SK-N-SH treated with all-trans-retinoic acid at 6 μM for 48 hours (cell line): ENCODE measurements around the gene ERG.

Experiments used
- ATAC-seq: fragments of 200-7000 bp; cut with Tn5 transposase; 3 replicates; pipeline ENCODE4 v1.9.1; 2020; ENCODE audit warnings: mild to moderate bottlenecking, moderate library complexity
- ARNTL ChIP-seq: fragments of 450-650 bp; formaldehyde crosslinking; IDR thresholded peaks from 2 replicates; pipeline ENCODE4 v1.5.0; 2020; ENCODE audit warnings: low read depth, mild to moderate bottlenecking, moderate library complexity, borderline replicate concordance
- BACH2 ChIP-seq: fragments of 250-450 bp; sonication (Bioruptor Pico); IDR thresholded peaks from 2 replicates; pipeline ENCODE4 v1.9.0; 2021; ENCODE audit warnings: mild to moderate bottlenecking, borderline replicate concordance
- CSDC2 ChIP-seq: fragments of 250-450 bp; sonication (Bioruptor Pico); IDR thresholded peaks from 2 replicates; pipeline ENCODE4 v1.5.0; 2020; ENCODE audit warnings: mild to moderate bottlenecking, moderate library complexity
- CSRNP3 ChIP-seq: fragments of 250-450 bp; sonication (Bioruptor Pico); IDR thresholded peaks from 2 replicates; pipeline ENCODE4 v1.5.1; 2021; ENCODE audit warnings: mild to moderate bottlenecking, moderate library complexity
- ESRRG ChIP-seq: fragments of 250-450 bp; sonication (Bioruptor Pico); IDR thresholded peaks from 2 replicates; pipeline ENCODE4 v1.6.1; 2021; ENCODE audit warnings: mild to moderate bottlenecking
- GLIS3 ChIP-seq: fragments of 250-450 bp; sonication (Bioruptor Pico); IDR thresholded peaks from 2 replicates; pipeline ENCODE4 v1.5.0; 2020; ENCODE audit warnings: mild to moderate bottlenecking, moderate library complexity
- ISL1 ChIP-seq: fragments of 250-450 bp; sonication (Bioruptor Pico); IDR thresholded peaks from 2 replicates; pipeline ENCODE4 v2.1.2; 2022; ENCODE audit warnings: mild to moderate bottlenecking, moderate library complexity
- OSR1 ChIP-seq: fragments of 250-450 bp; sonication (Bioruptor Pico); IDR thresholded peaks from 2 replicates; pipeline ENCODE4 v1.8.0; 2022; ENCODE audit warnings: moderate library complexity, mild to moderate bottlenecking, inconsistent platforms
- PATZ1 ChIP-seq: fragments of 250-450 bp; sonication (Bioruptor Pico); IDR thresholded peaks from 2 replicates; pipeline ENCODE4 v1.8.0; 2020; ENCODE audit warnings: mild to moderate bottlenecking, moderate library complexity, borderline replicate concordance
- POU6F1 ChIP-seq: fragments of 250-450 bp; sonication (Bioruptor Pico); IDR thresholded peaks from 2 replicates; pipeline ENCODE4 v1.8.0; 2021; ENCODE audit warnings: low read depth, mild to moderate bottlenecking, moderate library complexity, borderline replicate concordance
- PPARA ChIP-seq: fragments of 250-450 bp; sonication (Bioruptor Pico); IDR thresholded peaks from 2 replicates; pipeline ENCODE4 v1.5.0; 2020; ENCODE audit warnings: mild to moderate bottlenecking, borderline replicate concordance
- RARB ChIP-seq: fragments of 250-450 bp; sonication (Bioruptor Pico); IDR thresholded peaks from 2 replicates; pipeline ENCODE4 v1.8.0; 2021; ENCODE audit warnings: mild to moderate bottlenecking, moderate library complexity
- SNAI2 ChIP-seq: fragments of 250-450 bp; sonication (Bioruptor Pico); IDR thresholded peaks from 2 replicates; pipeline ENCODE4 v1.5.0; 2020; ENCODE audit warnings: mild to moderate bottlenecking, moderate library complexity
- TCF4 ChIP-seq: fragments of 250-450 bp; sonication (Bioruptor Pico); IDR thresholded peaks from 2 replicates; pipeline ENCODE4 v1.8.0; 2021; ENCODE audit warnings: mild to moderate bottlenecking, moderate library complexity, borderline replicate concordance
- TOX ChIP-seq: fragments of 250-450 bp; sonication (Bioruptor Pico); IDR thresholded peaks from 2 replicates; pipeline ENCODE4 v1.8.0; 2021; ENCODE audit warnings: mild to moderate bottlenecking, moderate library complexity, borderline replicate concordance
- ZC3H10 ChIP-seq: fragments of 250-450 bp; sonication (Bioruptor Pico); IDR thresholded peaks from 2 replicates; pipeline ENCODE4 v1.5.1; 2021; ENCODE audit warnings: mild to moderate bottlenecking, moderate library complexity
- ZFP3 ChIP-seq: fragments of 250-450 bp; sonication (Bioruptor Pico); IDR thresholded peaks from 2 replicates; pipeline ENCODE4 v1.5.0; 2020; ENCODE audit warnings: mild to moderate bottlenecking, moderate library complexity
- ZFP30 ChIP-seq: fragments of 450-650 bp; formaldehyde crosslinking; IDR thresholded peaks from 2 replicates; pipeline ENCODE4 v1.5.0; 2022; ENCODE audit warnings: mild to moderate bottlenecking, moderate library complexity
- ZNF565 ChIP-seq: fragments of 450-650 bp; formaldehyde crosslinking; conservative IDR thresholded peaks from 2 replicates; pipeline ENCODE4 v1.5.0; 2020; ENCODE audit warnings: low read depth, mild to moderate bottlenecking, moderate library complexity
- ZNF70 ChIP-seq: fragments of 450-650 bp; formaldehyde crosslinking; IDR thresholded peaks from 2 replicates; pipeline ENCODE4 v1.5.0; 2020; ENCODE audit warnings: mild to moderate bottlenecking, moderate library complexity
- ZNF8 ChIP-seq: fragments of 450-650 bp; formaldehyde crosslinking; IDR thresholded peaks from 2 replicates; pipeline ENCODE4 v1.5.0; 2020; ENCODE audit warnings: mild to moderate bottlenecking, moderate library complexity
- TF ChIP-seq, protein P1 (sequence below): fragments of 250-450 bp; sonication (Bioruptor Pico); IDR thresholded peaks from 2 replicates; pipeline ENCODE4 v1.5.1; 2020; ENCODE audit warnings: low read depth, mild to moderate bottlenecking, moderate library complexity
- TF ChIP-seq, protein P2 (sequence below): fragments of 250-450 bp; sonication (Bioruptor Pico); IDR thresholded peaks from 2 replicates; pipeline ENCODE4 v1.5.0; 2020; ENCODE audit warnings: mild to moderate bottlenecking, moderate library complexity

The ERG gene

GRCh38 chr21:38490411-38491020 is 7.8 kb downstream of the ERG start:
- no peak for ATAC-seq
- no peak for TF ChIP-seq ZNF70
- TF ChIP-seq SNAI2 (CRISPR knock-in tag), result no peak
- no peak for TF ChIP-seq CSRNP3 (CRISPR knock-in tag)
- TF ChIP-seq, protein P1, sequence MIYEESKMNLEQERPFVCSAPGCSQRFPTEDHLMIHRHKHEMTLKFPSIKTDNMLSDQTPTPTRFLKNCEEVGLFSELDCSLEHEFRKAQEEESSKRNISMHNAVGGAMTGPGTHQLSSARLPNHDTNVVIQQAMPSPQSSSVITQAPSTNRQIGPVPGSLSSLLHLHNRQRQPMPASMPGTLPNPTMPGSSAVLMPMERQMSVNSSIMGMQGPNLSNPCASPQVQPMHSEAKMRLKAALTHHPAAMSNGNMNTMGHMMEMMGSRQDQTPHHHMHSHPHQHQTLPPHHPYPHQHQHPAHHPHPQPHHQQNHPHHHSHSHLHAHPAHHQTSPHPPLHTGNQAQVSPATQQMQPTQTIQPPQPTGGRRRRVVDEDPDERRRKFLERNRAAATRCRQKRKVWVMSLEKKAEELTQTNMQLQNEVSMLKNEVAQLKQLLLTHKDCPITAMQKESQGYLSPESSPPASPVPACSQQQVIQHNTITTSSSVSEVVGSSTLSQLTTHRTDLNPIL (CRISPR knock-in tag), result no peak
- no peak for TF ChIP-seq PPARA
- no peak for TF ChIP-seq ZC3H10 (CRISPR knock-in tag)
- no peak for TF ChIP-seq OSR1 (CRISPR knock-in tag)
- TF ChIP-seq, protein P2, sequence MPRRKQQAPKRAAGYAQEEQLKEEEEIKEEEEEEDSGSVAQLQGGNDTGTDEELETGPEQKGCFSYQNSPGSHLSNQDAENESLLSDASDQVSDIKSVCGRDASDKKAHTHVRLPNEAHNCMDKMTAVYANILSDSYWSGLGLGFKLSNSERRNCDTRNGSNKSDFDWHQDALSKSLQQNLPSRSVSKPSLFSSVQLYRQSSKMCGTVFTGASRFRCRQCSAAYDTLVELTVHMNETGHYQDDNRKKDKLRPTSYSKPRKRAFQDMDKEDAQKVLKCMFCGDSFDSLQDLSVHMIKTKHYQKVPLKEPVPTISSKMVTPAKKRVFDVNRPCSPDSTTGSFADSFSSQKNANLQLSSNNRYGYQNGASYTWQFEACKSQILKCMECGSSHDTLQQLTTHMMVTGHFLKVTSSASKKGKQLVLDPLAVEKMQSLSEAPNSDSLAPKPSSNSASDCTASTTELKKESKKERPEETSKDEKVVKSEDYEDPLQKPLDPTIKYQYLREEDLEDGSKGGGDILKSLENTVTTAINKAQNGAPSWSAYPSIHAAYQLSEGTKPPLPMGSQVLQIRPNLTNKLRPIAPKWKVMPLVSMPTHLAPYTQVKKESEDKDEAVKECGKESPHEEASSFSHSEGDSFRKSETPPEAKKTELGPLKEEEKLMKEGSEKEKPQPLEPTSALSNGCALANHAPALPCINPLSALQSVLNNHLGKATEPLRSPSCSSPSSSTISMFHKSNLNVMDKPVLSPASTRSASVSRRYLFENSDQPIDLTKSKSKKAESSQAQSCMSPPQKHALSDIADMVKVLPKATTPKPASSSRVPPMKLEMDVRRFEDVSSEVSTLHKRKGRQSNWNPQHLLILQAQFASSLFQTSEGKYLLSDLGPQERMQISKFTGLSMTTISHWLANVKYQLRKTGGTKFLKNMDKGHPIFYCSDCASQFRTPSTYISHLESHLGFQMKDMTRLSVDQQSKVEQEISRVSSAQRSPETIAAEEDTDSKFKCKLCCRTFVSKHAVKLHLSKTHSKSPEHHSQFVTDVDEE (CRISPR knock-in tag), result no peak
- TF ChIP-seq ZFP3 (CRISPR knock-in tag), result no peak
- TF ChIP-seq CSDC2 (CRISPR knock-in tag), result no peak
- TF ChIP-seq ARNTL (CRISPR knock-in tag), result no peak

- TF ChIP-seq ISL1 (CRISPR knock-in tag), result no peak
- no peak for TF ChIP-seq BACH2 (CRISPR knock-in tag)
- TF ChIP-seq TOX (CRISPR knock-in tag), result no peak
- no peak for TF ChIP-seq ZFP30 (CRISPR knock-in tag)
- no peak for TF ChIP-seq PATZ1 (CRISPR knock-in tag)
- TF ChIP-seq ZC3H10 (CRISPR knock-in tag), result no peak
- no peak for TF ChIP-seq CSDC2 (CRISPR knock-in tag)
- TF ChIP-seq PPARA, result no peak
- no peak for TF ChIP-seq ARNTL (CRISPR knock-in tag)
- TF ChIP-seq ESRRG, result no peak
- TF ChIP-seq ZNF8 (CRISPR knock-in tag), result no peak
- TF ChIP-seq, protein P1 (CRISPR knock-in tag), result no peak
- TF ChIP-seq ZNF565, result no peak
- TF ChIP-seq RARB (CRISPR knock-in tag), result no peak
- TF ChIP-seq POU6F1 (CRISPR knock-in tag), result no peak
- TF ChIP-seq GLIS3 (CRISPR knock-in tag), result no peak
- no peak for TF ChIP-seq TCF4 (CRISPR knock-in tag)
- no peak for TF ChIP-seq OSR1 (CRISPR knock-in tag)
- no peak for TF ChIP-seq SNAI2 (CRISPR knock-in tag)
- no peak for ATAC-seq
Observed at GRCh38 chr21:38489729-38490128, 8.5 kb downstream of the ERG start.
